ENCODE data around the gene NKX6-2. TPM values are rescaled to one million over a fixed set of nuclear protein-coding genes. Genes with fewer than 3 reads are reported as not detected.

The NKX6-2 gene
- total and polyA plus RNA-seq, 10 of the 15 experiments (the other 5 are each of a cell fraction or from before 2014, with no cell fraction given) = 0.45 to 1.8 TPM; not detected in 8

GRCh38 chr10:132735923-132736391, 50.0 kb downstream of the NKX6-2 start:
- POLR2A ChIA-PET = no interaction called here

More at GRCh38 chr10:132735923-132736391, 50.0 kb downstream of the NKX6-2 start:
- Histone ChIP-seq H3K9me3 (replicated peaks; ENCODE audit: control insufficient read depth, insufficient read depth, low read length) (no peaks in the 10 kb centered on the region), H4K20me1 (ENCODE audit: control insufficient read depth, insufficient read depth) (no peaks in the 10 kb centered on the region), H3K27me3 (replicated peaks in 1 of 2; ENCODE audit: control insufficient read depth in 2 of 2, insufficient read depth in 2 of 2, low read length in 1 of 2) (no peaks in the 10 kb centered on the region), H3K27ac (ENCODE audit: control insufficient read depth, insufficient read depth) (no peak overlapping the region), H3K4me2 (ENCODE audit: control insufficient read depth, insufficient read depth) (no peak overlapping the region), H3K4me1 (ENCODE audit: control insufficient read depth, insufficient read depth, low read length) (no peaks in the 10 kb centered on the region), H3K9ac (ENCODE audit: control insufficient read depth, insufficient read depth, low read length) (no peak overlapping the region), H3K36me3 (ENCODE audit: control insufficient read depth in 2 of 2, insufficient read depth in 2 of 2, low read length in 1 of 2) (no peaks in the 10 kb centered on the region; a peak in 2 of 4 replicates), H3K79me2 (ENCODE audit: control insufficient read depth, insufficient read depth, low read length) (no peaks in the 10 kb centered on the region), H3K4me3 (no peak overlapping the region), H2AFZ (ENCODE audit: control insufficient read depth, low read depth, low read length) (no peak overlapping the region)
- ChIA-PET RAD21 (ENCODE audit: unreplicated experiment) (no interaction called here), SMC1A (ENCODE audit: uncharacterized antibody, unreplicated experiment) (no interaction called here), CTCF (no interaction called here)
- 85% methylated on average over 24 of the region's 24 CpGs for WGBS (ENCODE audit: insufficient coverage, insufficient replicate concordance, low lambda C conversion rate, missing lambda C conversion rate)
- in situ Hi-C loops (cut with MboI) (no loop called here), intact Hi-C loops (cut with micrococcal nuclease; ENCODE audit: unreplicated experiment) (no loop called here)
- DNase-seq (ENCODE audit: low read depth, low spot score) (no peak), FAIRE-seq (no peak), ATAC-seq (no peak)
- no TSS peak for BruUV-seq (replicated peaks)
- TF ChIP-seq ZNF24 (IDR thresholded peaks at IDR 0.05) (no peak), JUNB (IDR thresholded peaks at IDR 0.05) (no peak), ELK1 (IDR thresholded peaks at IDR 0.05; ENCODE audit: low read depth, low read length) (no peak), MEF2B (IDR thresholded peaks at IDR 0.05; ENCODE audit: partially characterized antibody, poor library complexity, severe bottlenecking) (no peak), USF2 (IDR thresholded peaks at IDR 0.05; ENCODE audit: borderline replicate concordance, low read depth, low read length) (no peak)

All from GM12878 (cell line).